Naive B cell (primary cell): ENCODE results near the gene C1orf87. TPM values are rescaled to one million over a fixed set of nuclear protein-coding genes. Genes with fewer than 3 reads are reported as not detected.

ENCODE experiments used
- ATAC-seq, 2 donors: fragments of 150-1000 bp; cut with Tn5 transposase; 2 replicates each; pipeline ENCODE4 v1.10.0; 2021; ENCODE audit warnings: low read depth in 2 of 2, mild to moderate bottlenecking in 2 of 2, moderate library complexity in 2 of 2
- DNase-seq: peaks from one replicate; pipeline ENCODE4 v3.0.0; 2022
- H3K27ac Mint-ChIP-seq, 6 donors: one replicate each; pipeline ENCODE4 v1.8.0; 2020 to 2022; ENCODE audit warnings: mild to moderate bottlenecking in 6 of 6, mixed read lengths in 6 of 6, moderate library complexity in 5 of 6, inconsistent platforms in 2 of 6
- H3K27me3 Mint-ChIP-seq, 3 donors: one replicate each; pipeline ENCODE4 v1.8.0; 2021 to 2022; ENCODE audit warnings: mixed read lengths in 3 of 3, mild to moderate bottlenecking in 1 of 3
- H3K36me3 Mint-ChIP-seq, 2 donors: one replicate each; pipeline ENCODE4 v1.8.0; 2020 to 2022; ENCODE audit warnings: mixed read lengths in 2 of 2, inconsistent platforms in 1 of 2, mild to moderate bottlenecking in 1 of 2
- H3K4me1 Mint-ChIP-seq, 3 donors: one replicate each; pipeline ENCODE4 v1.8.0; 2020 to 2022; ENCODE audit warnings: mixed read lengths in 3 of 3, inconsistent platforms in 1 of 3, mild to moderate bottlenecking in 1 of 3, moderate library complexity in 1 of 3
- H3K4me3 Mint-ChIP-seq, 8 donors: one replicate each; pipeline ENCODE4 v1.8.0; 2020 to 2022; ENCODE audit warnings: mild to moderate bottlenecking in 8 of 8, mixed read lengths in 8 of 8, moderate library complexity in 8 of 8, inconsistent platforms in 2 of 8
- H3K9me3 Mint-ChIP-seq, 7 donors: one replicate each; pipeline ENCODE4 v1.8.0; 2020 to 2022; ENCODE audit warnings: mixed read lengths in 7 of 7, mild to moderate bottlenecking in 5 of 7, inconsistent platforms in 2 of 7, moderate library complexity in 1 of 7
- polyA plus RNA-seq, 6 donors: library from polyadenylated mRNA; unstranded; fragments of 300-500 nt; fragmentation: Illumina TruSeq; gene quantifications; one replicate each; pipeline ENCODE4 v1.2.3, GENCODE V29; 2021; ENCODE audit warnings: low read depth in 6 of 6

The C1orf87 gene
- polyA plus RNA-seq, 6 donors from 2014 or later: not detected

DNA sequence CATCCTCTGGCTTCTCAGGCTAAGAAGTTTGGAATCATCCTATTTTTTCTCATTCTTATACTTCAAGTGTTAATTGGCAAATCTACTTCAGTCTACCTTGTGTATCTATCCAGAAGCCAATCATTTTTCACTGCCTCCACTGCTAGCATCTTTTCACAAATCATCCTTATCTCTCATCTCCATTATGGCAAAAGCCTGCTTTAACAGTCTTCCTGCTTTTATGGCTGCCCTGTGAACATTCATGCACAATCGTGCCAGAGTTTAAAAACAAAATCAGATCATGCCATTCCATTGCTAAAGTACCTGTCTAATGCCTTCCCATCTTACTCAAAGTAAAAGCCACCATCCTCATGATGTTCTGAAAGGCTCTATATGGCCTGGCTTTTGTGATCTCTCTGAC, 127.8 kb downstream of the C1orf87 start:
- H3K4me3 Mint-ChIP-seq: no peak overlapping the region
- H3K9me3 Mint-ChIP-seq: no peaks in the 10 kb centered on the region
- H3K4me1 Mint-ChIP-seq: no peaks in the 10 kb centered on the region
- DNase-seq (no peak), ATAC-seq (no peak)
- H3K27me3 Mint-ChIP-seq: peaks cover 13 to 19% (median 13%) of the 10 kb centered on the region in 3 donors
- no peak overlapping the region for H3K27ac Mint-ChIP-seq
- H3K36me3 Mint-ChIP-seq: no peaks in the 10 kb centered on the region

Other genes starting within 250 kb of the C1orf87 start
- 1 to 10 TPM in 2 of 6 donors, under 1 TPM in 2, not detected in 2; 0.13 to 1.2 (median 0.79) TPM for gene CYP2J2, start 147.0 kb downstream of the C1orf87 start, polyA plus RNA-seq